WTC11 (cell line): ENCODE measurements around the gene MACROD2. TPM values are rescaled to one million over a fixed set of nuclear protein-coding genes. Genes with fewer than 3 reads are reported as not detected.

ENCODE experiments used
- ATAC-seq: fragments of 200-7000 bp; cut with Tn5 transposase; 2 replicates; pipeline ENCODE4 v1.10.0; 2021; ENCODE audit warnings: mild to moderate bottlenecking, moderate library complexity
- CTCF ChIA-PET: fragments of 300-600 bp; sonication (Branson Sonifier 250); formaldehyde crosslinking; loops from one replicate; lab custom pipeline; 2021; ENCODE audit warnings: antibody characterized with exemption; lab: Charles Lee
- POLR2A ChIA-PET: fragments of 350-600 bp; sonication (Branson Sonifier 250); formaldehyde crosslinking; loops from one replicate; lab custom pipeline; 2021; ENCODE audit warnings: antibody characterized with exemption; lab: Charles Lee
- DNase-seq: peaks from one replicate; pipeline ENCODE4 v3.0.0; 2021; ENCODE audit warnings: low spot score
- H3K27ac Mint-ChIP-seq: 2 replicates; pipeline ENCODE4 v1.8.0; 2021; ENCODE audit warnings: mixed read lengths
- H3K27me3 Mint-ChIP-seq: 2 replicates; pipeline ENCODE4 v1.8.0; 2021; ENCODE audit warnings: low read depth, mild to moderate bottlenecking, moderate library complexity, mixed read lengths
- H3K36me3 Mint-ChIP-seq: 2 replicates; pipeline ENCODE4 v1.8.0; 2021; ENCODE audit warnings: mixed read lengths
- H3K4me1 Mint-ChIP-seq: 2 replicates; pipeline ENCODE4 v1.8.0; 2022; ENCODE audit warnings: mixed read lengths
- H3K4me3 Mint-ChIP-seq: 2 replicates; pipeline ENCODE4 v1.8.0; 2021; ENCODE audit warnings: mild to moderate bottlenecking, moderate library complexity, mixed read lengths
- H3K9me3 Mint-ChIP-seq: 2 replicates; pipeline ENCODE4 v1.8.0; 2021; ENCODE audit warnings: mixed read lengths
- AFF4 ChIP-seq: sonication (generic); formaldehyde crosslinking; IDR thresholded peaks from 2 replicates; pipeline ENCODE4 v1.8.1; 2023; ENCODE audit warnings: mild to moderate bottlenecking, missing genetic modification reagents, borderline replicate concordance
- CREM ChIP-seq: sonication (generic); formaldehyde crosslinking; IDR thresholded peaks from 2 replicates; pipeline ENCODE4 v1.8.1; 2022; ENCODE audit warnings: mild to moderate bottlenecking, missing genetic modification reagents, moderate library complexity
- E2F4 ChIP-seq: sonication (generic); formaldehyde crosslinking; IDR thresholded peaks from 2 replicates; pipeline ENCODE4 v1.8.1; 2022; ENCODE audit warnings: low read depth, mild to moderate bottlenecking, moderate library complexity, missing genetic modification reagents, borderline replicate concordance
- ESRRA ChIP-seq: sonication (generic); formaldehyde crosslinking; IDR thresholded peaks from 2 replicates; pipeline ENCODE4 v1.8.1; 2022; ENCODE audit warnings: mild to moderate bottlenecking, missing genetic modification reagents, borderline replicate concordance
- FOXK1 ChIP-seq: sonication (generic); formaldehyde crosslinking; IDR thresholded peaks from 2 replicates; pipeline ENCODE4 v1.8.0; 2022; ENCODE audit warnings: mild to moderate bottlenecking, moderate library complexity, missing genetic modification reagents
- GRHL2 ChIP-seq: fragments of 250-450 bp; sonication (Bioruptor Pico); IDR thresholded peaks from 2 replicates; pipeline ENCODE4 v1.8.0; 2022; ENCODE audit warnings: mild to moderate bottlenecking, moderate library complexity; ENCODE audit not compliant: insufficient replicate concordance, severe bottlenecking
- HMGA2 ChIP-seq: fragments of 250-450 bp; sonication (Bioruptor Pico); IDR thresholded peaks from 2 replicates; pipeline ENCODE4 v1.4.0; 2021; ENCODE audit warnings: mild to moderate bottlenecking, moderate library complexity
- HMGXB4 ChIP-seq: sonication (generic); formaldehyde crosslinking; IDR thresholded peaks from 2 replicates; pipeline ENCODE4 v1.8.1; 2023; ENCODE audit warnings: mild to moderate bottlenecking, moderate library complexity, missing genetic modification reagents
- IRF2 ChIP-seq: sonication (generic); formaldehyde crosslinking; IDR thresholded peaks from 2 replicates; pipeline ENCODE4 v1.8.0; 2022; ENCODE audit warnings: low read depth, missing genetic modification reagents, borderline replicate concordance
- JAZF1 ChIP-seq: fragments of 250-450 bp; sonication (Bioruptor Pico); IDR thresholded peaks from 2 replicates; pipeline ENCODE4 v1.9.0; 2021; ENCODE audit warnings: moderate library complexity, mild to moderate bottlenecking, inconsistent platforms
- JUN ChIP-seq: sonication (generic); formaldehyde crosslinking; IDR thresholded peaks from 2 replicates; pipeline ENCODE4 v1.8.0; 2023; ENCODE audit warnings: mild to moderate bottlenecking, missing genetic modification reagents
- PRRX2 ChIP-seq: fragments of 250-450 bp; sonication (Bioruptor Pico); IDR thresholded peaks from 2 replicates; pipeline ENCODE4 v1.8.0; 2021; ENCODE audit warnings: mild to moderate bottlenecking
- SMAD3 ChIP-seq: sonication (generic); formaldehyde crosslinking; IDR thresholded peaks from 2 replicates; pipeline ENCODE4 v1.8.0; 2022; ENCODE audit warnings: missing genetic modification reagents, mild to moderate bottlenecking, borderline replicate concordance
- TP53 ChIP-seq: sonication (generic); formaldehyde crosslinking; IDR thresholded peaks from 2 replicates; pipeline ENCODE4 v1.8.1; 2023; ENCODE audit warnings: mild to moderate bottlenecking, missing genetic modification reagents
- ZBTB21 ChIP-seq: sonication (generic); formaldehyde crosslinking; IDR thresholded peaks from 2 replicates; pipeline ENCODE4 v1.8.1; 2023; ENCODE audit warnings: mild to moderate bottlenecking, missing genetic modification reagents, borderline replicate concordance
- ZNF232 ChIP-seq: sonication (generic); formaldehyde crosslinking; IDR thresholded peaks from 2 replicates; pipeline ENCODE4 v1.8.0; 2022; ENCODE audit warnings: mild to moderate bottlenecking, missing genetic modification reagents
- ZNF263 ChIP-seq: sonication (generic); formaldehyde crosslinking; IDR thresholded peaks from 2 replicates; pipeline ENCODE4 v1.8.1; 2022; ENCODE audit warnings: low read depth, mild to moderate bottlenecking, moderate library complexity, missing genetic modification reagents
- ZNF416 ChIP-seq: fragments of 250-450 bp; sonication (Bioruptor Pico); IDR thresholded peaks from 2 replicates; pipeline ENCODE4 v1.9.0; 2021; ENCODE audit warnings: mild to moderate bottlenecking, inconsistent platforms
- ZNF423 ChIP-seq: fragments of 250-450 bp; sonication (Bioruptor Pico); IDR thresholded peaks from 2 replicates; pipeline ENCODE4 v2.1.2; 2022; ENCODE audit warnings: mild to moderate bottlenecking, moderate library complexity
- total RNA-seq: library from RNA; stranded (reverse); gene quantifications from 3 replicates; pipeline ENCODE4 v1.2.3, GENCODE V29; 2021
- TF ChIP-seq, protein P1 (sequence below): sonication (generic); formaldehyde crosslinking; IDR thresholded peaks from 2 replicates; pipeline ENCODE4 v1.8.1; 2022; ENCODE audit warnings: missing genetic modification reagents, borderline replicate concordance
- TF ChIP-seq, protein P2 (sequence below): sonication (generic); formaldehyde crosslinking; IDR thresholded peaks from 2 replicates; pipeline ENCODE4 v1.8.0; 2023; ENCODE audit warnings: mild to moderate bottlenecking, missing genetic modification reagents
- TF ChIP-seq, protein P3 (sequence below): sonication (generic); formaldehyde crosslinking; IDR thresholded peaks from 2 replicates; pipeline ENCODE4 v1.8.1; 2023; ENCODE audit warnings: mild to moderate bottlenecking, missing genetic modification reagents

Gene MACROD2
- total RNA-seq, 1 experiment from 2014 or later: 4.1 TPM

GRCh38 chr20:15632680-15633079 is 1637.4 kb downstream of the MACROD2 start:
- H3K27me3 Mint-ChIP-seq: no peaks in the 10 kb centered on the region
- DNase-seq: no peak
- H3K4me1 Mint-ChIP-seq: peaks cover 59% of the 10 kb centered on the region
- ATAC-seq: no peak
- no peak overlapping the region; the same call in 1 of the 2 replicates for H3K27ac Mint-ChIP-seq
- CTCF ChIA-PET: no interaction called here
- H3K4me3 Mint-ChIP-seq: no peak overlapping the region
- no peak for TF ChIP-seq HMGXB4 (CRISPR knock-in tag)
- TF ChIP-seq, protein P1, sequence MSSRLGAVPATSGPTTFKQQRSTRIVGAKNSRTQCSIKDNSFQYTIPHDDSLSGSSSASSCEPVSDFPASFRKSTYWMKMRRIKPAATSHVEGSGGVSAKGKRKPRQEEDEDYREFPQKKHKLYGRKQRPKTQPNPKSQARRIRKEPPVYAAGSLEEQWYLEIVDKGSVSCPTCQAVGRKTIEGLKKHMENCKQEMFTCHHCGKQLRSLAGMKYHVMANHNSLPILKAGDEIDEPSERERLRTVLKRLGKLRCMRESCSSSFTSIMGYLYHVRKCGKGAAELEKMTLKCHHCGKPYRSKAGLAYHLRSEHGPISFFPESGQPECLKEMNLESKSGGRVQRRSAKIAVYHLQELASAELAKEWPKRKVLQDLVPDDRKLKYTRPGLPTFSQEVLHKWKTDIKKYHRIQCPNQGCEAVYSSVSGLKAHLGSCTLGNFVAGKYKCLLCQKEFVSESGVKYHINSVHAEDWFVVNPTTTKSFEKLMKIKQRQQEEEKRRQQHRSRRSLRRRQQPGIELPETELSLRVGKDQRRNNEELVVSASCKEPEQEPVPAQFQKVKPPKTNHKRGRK: 0 out of 2 replicates have a peak, but pooled peaks have one; percentile 73
- H3K36me3 Mint-ChIP-seq: peaks cover 10% of the 10 kb centered on the region
- POLR2A ChIA-PET: no interaction called here
- H3K9me3 Mint-ChIP-seq: peaks cover 13% of the 10 kb centered on the region

GRCh38 chr20:15634102-15634501 is 1638.8 kb downstream of the MACROD2 start:
- no peaks in the 10 kb centered on the region for H3K27me3 Mint-ChIP-seq
- no peak for ATAC-seq
- H3K4me3 Mint-ChIP-seq: no peak overlapping the region
- H3K9me3 Mint-ChIP-seq: peaks cover 13% of the 10 kb centered on the region
- TF ChIP-seq, protein P2, sequence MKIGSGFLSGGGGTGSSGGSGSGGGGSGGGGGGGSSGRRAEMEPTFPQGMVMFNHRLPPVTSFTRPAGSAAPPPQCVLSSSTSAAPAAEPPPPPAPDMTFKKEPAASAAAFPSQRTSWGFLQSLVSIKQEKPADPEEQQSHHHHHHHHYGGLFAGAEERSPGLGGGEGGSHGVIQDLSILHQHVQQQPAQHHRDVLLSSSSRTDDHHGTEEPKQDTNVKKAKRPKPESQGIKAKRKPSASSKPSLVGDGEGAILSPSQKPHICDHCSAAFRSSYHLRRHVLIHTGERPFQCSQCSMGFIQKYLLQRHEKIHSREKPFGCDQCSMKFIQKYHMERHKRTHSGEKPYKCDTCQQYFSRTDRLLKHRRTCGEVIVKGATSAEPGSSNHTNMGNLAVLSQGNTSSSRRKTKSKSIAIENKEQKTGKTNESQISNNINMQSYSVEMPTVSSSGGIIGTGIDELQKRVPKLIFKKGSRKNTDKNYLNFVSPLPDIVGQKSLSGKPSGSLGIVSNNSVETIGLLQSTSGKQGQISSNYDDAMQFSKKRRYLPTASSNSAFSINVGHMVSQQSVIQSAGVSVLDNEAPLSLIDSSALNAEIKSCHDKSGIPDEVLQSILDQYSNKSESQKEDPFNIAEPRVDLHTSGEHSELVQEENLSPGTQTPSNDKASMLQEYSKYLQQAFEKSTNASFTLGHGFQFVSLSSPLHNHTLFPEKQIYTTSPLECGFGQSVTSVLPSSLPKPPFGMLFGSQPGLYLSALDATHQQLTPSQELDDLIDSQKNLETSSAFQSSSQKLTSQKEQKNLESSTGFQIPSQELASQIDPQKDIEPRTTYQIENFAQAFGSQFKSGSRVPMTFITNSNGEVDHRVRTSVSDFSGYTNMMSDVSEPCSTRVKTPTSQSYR (CRISPR knock-in tag): no peak
- TF ChIP-seq HMGA2 (CRISPR knock-in tag): no peak
- TF ChIP-seq ZNF416 (CRISPR knock-in tag): no peak
- TF ChIP-seq JUN: no peak
- TF ChIP-seq AFF4 (CRISPR knock-in tag): no peak
- TF ChIP-seq, protein P3, sequence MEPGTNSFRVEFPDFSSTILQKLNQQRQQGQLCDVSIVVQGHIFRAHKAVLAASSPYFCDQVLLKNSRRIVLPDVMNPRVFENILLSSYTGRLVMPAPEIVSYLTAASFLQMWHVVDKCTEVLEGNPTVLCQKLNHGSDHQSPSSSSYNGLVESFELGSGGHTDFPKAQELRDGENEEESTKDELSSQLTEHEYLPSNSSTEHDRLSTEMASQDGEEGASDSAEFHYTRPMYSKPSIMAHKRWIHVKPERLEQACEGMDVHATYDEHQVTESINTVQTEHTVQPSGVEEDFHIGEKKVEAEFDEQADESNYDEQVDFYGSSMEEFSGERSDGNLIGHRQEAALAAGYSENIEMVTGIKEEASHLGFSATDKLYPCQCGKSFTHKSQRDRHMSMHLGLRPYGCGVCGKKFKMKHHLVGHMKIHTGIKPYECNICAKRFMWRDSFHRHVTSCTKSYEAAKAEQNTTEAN: no peak
- TF ChIP-seq ZNF423 (CRISPR knock-in tag): no peak
- no peak for TF ChIP-seq E2F4 (CRISPR knock-in tag)
- TF ChIP-seq ESRRA (CRISPR knock-in tag): no peak
- TF ChIP-seq TP53 (CRISPR knock-in tag): no peak
- TF ChIP-seq ZBTB21 (CRISPR knock-in tag): no peak
- no peak for TF ChIP-seq ZNF232 (CRISPR knock-in tag)
- TF ChIP-seq IRF2 (CRISPR knock-in tag): no peak
- no peak for TF ChIP-seq PRRX2 (CRISPR knock-in tag)
- TF ChIP-seq FOXK1 (CRISPR knock-in tag): no peak
- no peak for TF ChIP-seq GRHL2 (CRISPR knock-in tag)
- TF ChIP-seq SMAD3 (CRISPR knock-in tag): no peak
- TF ChIP-seq CREM (CRISPR knock-in tag): no peak
- no peak for TF ChIP-seq JAZF1 (CRISPR knock-in tag)
- no peak for TF ChIP-seq ZNF263 (CRISPR knock-in tag)
- TF ChIP-seq, all 79 proteins: peak for 0
- H3K36me3 Mint-ChIP-seq: peaks cover 10% of the 10 kb centered on the region
- no peak overlapping the region for H3K27ac Mint-ChIP-seq
- POLR2A ChIA-PET: no interaction called here
- DNase-seq: no peak
- peaks cover 64% of the 10 kb centered on the region for H3K4me1 Mint-ChIP-seq
- CTCF ChIA-PET: interaction anchor here (0.6 to 4.2 kb wide), 2 partner anchors 20 to 269 kb away, joined by 3 to 18 read pairs; no protein-coding TSS in a partner anchor
